Measurements from ENCODE around the gene MFAP3L. TPM values are rescaled to one million over a fixed set of nuclear protein-coding genes. Genes with fewer than 3 reads are reported as not detected.

MFAP3L gene
- total RNA-seq, 6 experiments from 2014 or later: 23.2 to 84.3 (median 39.3) TPM

DNA sequence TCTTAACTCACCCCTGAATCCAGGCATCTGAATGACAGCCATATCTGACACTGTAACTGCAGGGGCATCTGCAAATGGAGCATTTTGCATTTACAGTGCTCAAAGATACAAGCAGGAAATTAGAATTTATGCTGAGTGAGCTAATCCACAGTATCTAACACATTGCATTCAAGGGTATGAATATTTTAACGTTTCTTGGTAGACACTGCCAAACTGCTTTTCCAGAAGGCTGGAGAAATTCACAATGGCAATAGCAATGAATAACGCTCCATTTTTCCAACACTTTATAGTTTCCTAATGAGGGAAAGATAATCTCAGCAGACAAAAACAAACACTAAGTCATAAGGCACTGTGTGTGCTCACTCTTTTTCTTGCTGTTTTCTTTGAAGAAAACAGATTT lies 32.6 kb upstream of the MFAP3L start:
- DNase-seq: no peak
- no peak overlapping the region for H3K4me3 ChIP-seq
- intact Hi-C loops (cut with DNase I): no loop called here
- H3K27ac ChIP-seq: no peak overlapping the region
- peaks cover 0 to 16% (median 0%) of the 10 kb centered on the region in 4 donors for H3K36me3 ChIP-seq
- no peaks in the 10 kb centered on the region for H3K9me3 ChIP-seq
- 66% methylated on average over 2 of the region's 2 CpGs for WGBS (ENCODE audit: insufficient coverage, low coverage, low lambda C conversion rate, missing lambda C conversion rate)
- H3K27me3 ChIP-seq: no peaks in the 10 kb centered on the region
- no peak for ATAC-seq
- H3K4me1 ChIP-seq: no peaks in the 10 kb centered on the region
- TF ChIP-seq, protein P1, sequence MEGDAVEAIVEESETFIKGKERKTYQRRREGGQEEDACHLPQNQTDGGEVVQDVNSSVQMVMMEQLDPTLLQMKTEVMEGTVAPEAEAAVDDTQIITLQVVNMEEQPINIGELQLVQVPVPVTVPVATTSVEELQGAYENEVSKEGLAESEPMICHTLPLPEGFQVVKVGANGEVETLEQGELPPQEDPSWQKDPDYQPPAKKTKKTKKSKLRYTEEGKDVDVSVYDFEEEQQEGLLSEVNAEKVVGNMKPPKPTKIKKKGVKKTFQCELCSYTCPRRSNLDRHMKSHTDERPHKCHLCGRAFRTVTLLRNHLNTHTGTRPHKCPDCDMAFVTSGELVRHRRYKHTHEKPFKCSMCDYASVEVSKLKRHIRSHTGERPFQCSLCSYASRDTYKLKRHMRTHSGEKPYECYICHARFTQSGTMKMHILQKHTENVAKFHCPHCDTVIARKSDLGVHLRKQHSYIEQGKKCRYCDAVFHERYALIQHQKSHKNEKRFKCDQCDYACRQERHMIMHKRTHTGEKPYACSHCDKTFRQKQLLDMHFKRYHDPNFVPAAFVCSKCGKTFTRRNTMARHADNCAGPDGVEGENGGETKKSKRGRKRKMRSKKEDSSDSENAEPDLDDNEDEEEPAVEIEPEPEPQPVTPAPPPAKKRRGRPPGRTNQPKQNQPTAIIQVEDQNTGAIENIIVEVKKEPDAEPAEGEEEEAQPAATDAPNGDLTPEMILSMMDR (IDR thresholded peaks at IDR 0.05): no peak
- no peak for TF ChIP-seq POLR2A (IDR thresholded peaks at IDR 0.05)

DNA sequence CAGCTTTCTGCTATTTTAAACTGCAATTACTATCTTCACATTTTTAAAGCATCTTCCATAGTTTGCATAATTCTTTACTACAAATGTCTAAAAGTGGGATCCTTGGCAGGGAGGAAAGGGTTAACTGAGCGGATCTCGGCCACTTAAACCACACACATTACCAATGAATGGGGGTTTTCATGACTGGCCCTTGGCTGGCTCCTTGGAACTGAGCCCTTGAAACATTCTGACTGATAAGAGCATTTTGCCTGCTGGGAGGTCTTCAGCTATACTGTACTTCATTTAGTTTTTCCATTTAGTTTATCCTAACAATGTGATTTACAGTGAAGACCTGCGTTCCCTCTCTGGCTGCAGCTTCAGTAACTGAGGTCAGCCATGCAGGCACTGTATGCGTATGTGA lies 31.7 kb upstream of the MFAP3L start:
- TF ChIP-seq, protein P1 (IDR thresholded peaks at IDR 0.05): no peak
- TF ChIP-seq POLR2A (IDR thresholded peaks at IDR 0.05): no peak
- no peaks in the 10 kb centered on the region for H3K4me1 ChIP-seq
- intact Hi-C loops (cut with DNase I): no loop called here
- no peak overlapping the region for H3K27ac ChIP-seq
- no peaks in the 10 kb centered on the region for H3K9me3 ChIP-seq
- peaks cover 0 to 16% (median 0%) of the 10 kb centered on the region in 4 donors for H3K36me3 ChIP-seq
- no peak overlapping the region for H3K4me3 ChIP-seq
- DNase-seq (no peak), ATAC-seq (no peak)
- no peaks in the 10 kb centered on the region for H3K27me3 ChIP-seq
- 77% methylated on average over 4 of the region's 4 CpGs for WGBS (ENCODE audit: insufficient coverage, low coverage, low lambda C conversion rate, missing lambda C conversion rate)

DNA sequence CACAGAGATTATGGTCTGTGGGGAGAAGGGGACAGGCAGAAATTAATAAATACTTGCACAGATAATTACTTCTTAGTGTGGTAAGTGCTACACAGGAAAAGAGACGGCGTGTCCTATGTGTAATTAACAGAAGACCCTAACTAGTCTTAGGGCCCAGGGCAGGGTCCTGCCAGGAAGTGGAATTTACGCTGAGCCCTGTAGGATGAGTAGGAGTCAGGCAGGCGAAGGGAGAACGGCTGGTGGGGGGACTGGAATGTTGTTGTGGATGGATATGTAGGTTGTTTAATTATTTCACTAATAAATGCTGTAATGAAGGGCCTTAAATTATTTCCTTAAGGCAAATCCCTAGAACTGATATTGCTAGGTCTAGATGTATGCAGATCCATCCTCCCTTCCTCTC lies 26.7 kb upstream of the MFAP3L start:
- intact Hi-C loops (cut with DNase I): no loop called here
- WGBS (ENCODE audit: insufficient coverage, low coverage, low lambda C conversion rate, missing lambda C conversion rate): 64% methylated on average over 5 of the region's 5 CpGs
- ATAC-seq: no peak

DNA sequence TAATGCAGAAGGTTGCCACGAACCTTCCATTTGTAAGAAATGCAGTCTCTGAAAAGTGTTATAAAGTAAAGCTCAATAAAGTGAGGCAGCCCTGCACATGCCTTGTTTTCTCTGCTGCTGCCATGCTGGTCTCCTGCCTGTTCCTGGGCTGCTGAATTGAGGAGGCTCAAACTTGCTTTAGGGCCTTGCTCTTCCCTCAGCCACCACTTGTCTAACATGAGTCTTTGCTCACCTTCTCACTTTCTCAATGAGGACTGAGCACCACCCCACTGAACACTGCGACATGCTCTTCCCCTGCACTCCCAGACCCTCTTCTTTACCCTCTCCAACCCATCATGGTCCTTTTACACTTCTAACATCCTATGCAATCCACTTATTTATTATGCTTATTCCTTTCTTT lies 25.2 kb upstream of the MFAP3L start:
- H3K36me3 ChIP-seq: no peaks in the 10 kb centered on the region
- H3K27ac ChIP-seq: no peak overlapping the region
- no peak for ATAC-seq
- H3K4me1 ChIP-seq: no peaks in the 10 kb centered on the region
- intact Hi-C loops (cut with DNase I): no loop called here
- H3K4me3 ChIP-seq: no peak overlapping the region
- WGBS (ENCODE audit: insufficient coverage, low coverage, low lambda C conversion rate, missing lambda C conversion rate): 70% methylated on average over 2 of the region's 2 CpGs
- DNase-seq: no peak
- TF ChIP-seq, protein P1 (IDR thresholded peaks at IDR 0.05): no peak
- TF ChIP-seq POLR2A (IDR thresholded peaks at IDR 0.05): no peak
- H3K9me3 ChIP-seq: no peaks in the 10 kb centered on the region
- H3K27me3 ChIP-seq: no peaks in the 10 kb centered on the region

More for the DNA sequence above, 26.7 kb upstream of the MFAP3L start:
- DNase-seq: no peak
- no peak overlapping the region for H3K4me3 ChIP-seq
- H3K4me1 ChIP-seq: no peaks in the 10 kb centered on the region
- H3K27me3 ChIP-seq: no peaks in the 10 kb centered on the region
- TF ChIP-seq, protein P1 (IDR thresholded peaks at IDR 0.05): no peak
- TF ChIP-seq POLR2A (IDR thresholded peaks at IDR 0.05): no peak
- no peak overlapping the region for H3K27ac ChIP-seq
- H3K9me3 ChIP-seq: no peaks in the 10 kb centered on the region
- no peaks in the 10 kb centered on the region for H3K36me3 ChIP-seq

DNA sequence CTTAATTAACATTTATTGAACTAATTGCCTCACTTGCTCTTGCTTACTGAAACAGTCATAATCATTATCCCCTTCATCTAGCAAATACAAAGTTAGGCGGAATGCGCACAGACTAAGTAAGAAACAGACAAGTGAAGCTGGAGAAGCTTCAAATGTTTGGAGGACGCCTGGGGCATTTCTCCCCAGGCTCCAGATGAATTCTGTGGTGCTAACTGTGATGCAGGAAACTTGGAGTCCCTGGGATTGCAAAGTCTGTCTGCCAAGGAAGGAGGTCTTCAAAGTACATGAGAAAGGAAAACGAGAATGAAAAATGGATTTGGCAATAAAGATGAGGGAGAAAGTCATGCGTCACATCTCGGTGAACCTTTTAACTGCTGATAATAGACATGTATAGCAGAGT lies 23.6 kb upstream of the MFAP3L start:
- Histone ChIP-seq H3K4me3 (no peak overlapping the region), H3K9me3 (no peaks in the 10 kb centered on the region), H3K27ac (no peak overlapping the region), H3K27me3 (no peaks in the 10 kb centered on the region), H3K36me3 (no peaks in the 10 kb centered on the region), H3K4me1 (no peaks in the 10 kb centered on the region)
- no peak for DNase-seq
- WGBS (ENCODE audit: insufficient coverage, low coverage, low lambda C conversion rate, missing lambda C conversion rate): 72% methylated on average over 6 of the region's 6 CpGs
- ATAC-seq: no peak
- intact Hi-C loops (cut with DNase I): loop anchor here in 1 of 2 donors (5.0 kb wide), 1 partner anchor 232 kb away; no protein-coding TSS in a partner anchor
- TF ChIP-seq, protein P1 (IDR thresholded peaks at IDR 0.05): no peak
- no peak for TF ChIP-seq POLR2A (IDR thresholded peaks at IDR 0.05)
